SU-DHL-6 (cell line): ENCODE results near the gene CPED1.

Source experiments
- H2AFZ ChIP-seq: fragments of 200-600 bp; sonication (generic); 2 replicates; pipeline ENCODE4 v1.6.1; 2014; ENCODE audit warnings: low read depth, mild to moderate bottlenecking, moderate library complexity, mixed read lengths, antibody characterized with exemption, low read length; ENCODE audit not compliant: severe bottlenecking
- H3F3A ChIP-seq: fragments of 200-600 bp; shearing (Covaris generic); 2 replicates; pipeline ENCODE4 v1.6.0; 2016; ENCODE audit warnings: antibody characterized with exemption, mild to moderate bottlenecking; ENCODE audit not compliant: insufficient read depth
- H3K27ac ChIP-seq: fragments of 200-600 bp; sonication (generic); 2 replicates; pipeline ENCODE4 v1.5.1; 2016; ENCODE audit warnings: low read depth, mild to moderate bottlenecking, low read length, moderate library complexity, mixed read lengths
- H3K27me3 ChIP-seq: fragments of 200-600 bp; sonication (generic), shearing (Covaris generic); 2 replicates; pipeline ENCODE4 v1.6.0; 2014; ENCODE audit warnings: mild to moderate bottlenecking, low read length
- H3K36me3 ChIP-seq: fragments of 200-600 bp; sonication (generic); 2 replicates; pipeline ENCODE4 v1.6.1; 2014; ENCODE audit warnings: mild to moderate bottlenecking, low read length, mixed read lengths
- H3K4me2 ChIP-seq: fragments of 300-600, 200-600 bp; shearing (Covaris generic), sonication (generic); 2 replicates; pipeline ENCODE4 v1.6.0; 2014; ENCODE audit warnings: low read length, low read depth, mild to moderate bottlenecking; ENCODE audit not compliant: poor library complexity, severe bottlenecking
- H3K4me3 ChIP-seq: fragments of 200-600 bp; sonication (generic); 2 replicates; pipeline ENCODE4 v1.5.1; 2014; ENCODE audit warnings: antibody characterized with exemption, low read length, mild to moderate bottlenecking, mixed read lengths; ENCODE audit not compliant: insufficient read depth, poor library complexity, severe bottlenecking
- H3K79me2 ChIP-seq: fragments of 200-600 bp; sonication (generic); 2 replicates; pipeline ENCODE4 v1.6.1; 2014; ENCODE audit warnings: mild to moderate bottlenecking, low read length, moderate library complexity; ENCODE audit not compliant: insufficient read depth
- H3K9ac ChIP-seq: fragments of 200-600 bp; sonication (generic); 2 replicates; pipeline ENCODE4 v1.7.0; 2014; ENCODE audit warnings: mild to moderate bottlenecking, low read length
- H3K9me2 ChIP-seq: fragments of 200-600 bp; sonication (generic); replicated peaks from 2 replicates; pipeline ENCODE4 v1.6.1; 2014; ENCODE audit warnings: low read length; ENCODE audit not compliant: insufficient read depth
- H3K9me3 ChIP-seq: fragments of 200-600 bp; sonication (generic); 2 replicates; pipeline ENCODE4 v1.6.1; 2014; ENCODE audit warnings: low read length, mixed read lengths; ENCODE audit not compliant: insufficient read depth
- H4K20me1 ChIP-seq: fragments of 200-600 bp; sonication (generic); 2 replicates; pipeline ENCODE4 v1.6.1; 2014; ENCODE audit warnings: low read depth, mild to moderate bottlenecking, antibody characterized with exemption, low read length, moderate library complexity, mixed read lengths
- EZH2phosphoT487 ChIP-seq: fragments of 200-600 bp; sonication (generic), shearing (Covaris generic); conservative IDR thresholded peaks from 2 replicates; pipeline ENCODE4 v1.6.1; 2018; ENCODE audit warnings: mild to moderate bottlenecking, antibody characterized with exemption, low read length, moderate library complexity, mixed read lengths
- TF ChIP-seq, protein P1 (sequence below): fragments of 200-600 bp; sonication (generic); IDR thresholded peaks from one replicate; pipeline ENCODE4 v1.5.1; 2017; ENCODE audit warnings: antibody characterized with exemption, mild to moderate bottlenecking, low read length, moderate library complexity; ENCODE audit not compliant: insufficient read depth, poor library complexity, severe bottlenecking

The CPED1 gene

DNA sequence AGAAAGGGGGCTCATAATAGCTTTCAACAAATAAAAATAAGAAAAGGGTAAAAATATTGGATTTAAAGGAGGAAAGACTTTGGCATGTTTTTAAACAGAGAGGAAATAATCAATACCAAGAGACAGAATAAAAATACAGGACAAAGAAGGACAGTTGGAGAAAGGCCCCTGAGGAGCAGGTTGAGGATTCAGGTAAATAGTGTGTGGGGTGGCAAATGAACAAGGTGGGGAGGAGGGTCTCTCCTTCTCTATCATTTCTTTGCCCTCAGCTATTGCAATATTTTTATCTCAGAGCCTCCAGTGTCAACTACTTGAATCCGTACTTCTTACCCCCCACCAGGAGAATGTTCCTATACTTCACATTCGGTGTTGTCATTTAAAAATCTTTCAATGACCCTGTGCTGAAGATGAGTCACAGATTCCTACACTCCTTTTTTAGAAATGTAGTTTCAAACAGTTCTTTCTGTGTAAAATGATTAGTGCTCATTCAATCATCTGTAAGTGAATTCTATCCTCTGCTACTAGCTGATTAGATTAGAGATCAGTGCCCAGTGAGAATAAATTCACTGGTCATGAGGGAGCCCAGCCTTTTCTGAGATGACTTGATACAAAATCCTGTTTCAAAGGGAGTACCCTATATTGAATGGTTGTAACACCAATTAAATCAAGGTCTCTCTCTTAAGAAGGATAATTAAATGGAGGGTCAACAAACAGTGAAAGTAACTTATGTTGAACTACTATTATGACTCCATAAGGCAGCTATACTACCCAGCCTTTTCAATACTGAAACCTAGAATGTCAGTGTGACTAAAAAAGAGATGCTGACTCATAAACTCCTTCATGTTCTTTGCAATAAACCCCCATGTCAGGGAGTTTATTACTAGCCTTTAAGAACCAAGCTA, 289.9 kb downstream of the CPED1 start:
- H3K4me2 ChIP-seq = no peak overlapping the region

DNA sequence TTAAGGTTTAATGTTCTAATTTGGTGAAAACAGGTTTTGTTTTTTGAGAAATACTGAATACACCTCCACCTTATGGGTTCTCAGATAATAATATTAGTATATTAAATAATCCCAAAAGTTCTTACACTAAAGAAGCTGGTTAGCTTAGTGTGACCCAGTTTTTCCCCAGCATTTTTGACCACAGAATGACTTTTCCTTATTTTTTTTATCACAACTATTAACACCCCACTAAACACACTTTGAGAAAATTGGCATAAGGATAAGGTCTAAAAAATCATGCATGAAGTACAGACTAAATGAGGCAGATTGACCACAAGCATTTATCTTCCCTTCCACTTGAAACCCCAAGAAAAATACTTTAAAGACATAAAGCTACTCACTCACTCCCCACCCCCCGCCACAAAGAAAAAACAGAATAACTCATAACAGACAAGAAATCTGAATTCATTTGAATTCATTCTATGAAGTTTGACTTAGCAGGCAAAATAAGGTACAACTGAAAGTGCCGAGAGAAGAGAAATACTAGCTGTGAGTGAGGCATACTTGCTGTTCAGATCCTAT, 290.6 kb downstream of the CPED1 start:
- TF ChIP-seq, protein P1, sequence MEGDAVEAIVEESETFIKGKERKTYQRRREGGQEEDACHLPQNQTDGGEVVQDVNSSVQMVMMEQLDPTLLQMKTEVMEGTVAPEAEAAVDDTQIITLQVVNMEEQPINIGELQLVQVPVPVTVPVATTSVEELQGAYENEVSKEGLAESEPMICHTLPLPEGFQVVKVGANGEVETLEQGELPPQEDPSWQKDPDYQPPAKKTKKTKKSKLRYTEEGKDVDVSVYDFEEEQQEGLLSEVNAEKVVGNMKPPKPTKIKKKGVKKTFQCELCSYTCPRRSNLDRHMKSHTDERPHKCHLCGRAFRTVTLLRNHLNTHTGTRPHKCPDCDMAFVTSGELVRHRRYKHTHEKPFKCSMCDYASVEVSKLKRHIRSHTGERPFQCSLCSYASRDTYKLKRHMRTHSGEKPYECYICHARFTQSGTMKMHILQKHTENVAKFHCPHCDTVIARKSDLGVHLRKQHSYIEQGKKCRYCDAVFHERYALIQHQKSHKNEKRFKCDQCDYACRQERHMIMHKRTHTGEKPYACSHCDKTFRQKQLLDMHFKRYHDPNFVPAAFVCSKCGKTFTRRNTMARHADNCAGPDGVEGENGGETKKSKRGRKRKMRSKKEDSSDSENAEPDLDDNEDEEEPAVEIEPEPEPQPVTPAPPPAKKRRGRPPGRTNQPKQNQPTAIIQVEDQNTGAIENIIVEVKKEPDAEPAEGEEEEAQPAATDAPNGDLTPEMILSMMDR = no peak
- H3K9ac ChIP-seq = no peak overlapping the region
- no peaks in the 10 kb centered on the region for H3K9me2 ChIP-seq
- H4K20me1 ChIP-seq = no peaks in the 10 kb centered on the region
- no peaks in the 10 kb centered on the region for H3K9me3 ChIP-seq
- no peak overlapping the region for H3K4me3 ChIP-seq
- no peaks in the 10 kb centered on the region for H3K36me3 ChIP-seq
- H2AFZ ChIP-seq = no peak overlapping the region
- H3K79me2 ChIP-seq = no peaks in the 10 kb centered on the region
- H3F3A ChIP-seq = no peaks in the 10 kb centered on the region
- H3K27ac ChIP-seq = no peak overlapping the region
- no peak overlapping the region for H3K4me2 ChIP-seq
- no peaks in the 10 kb centered on the region for H3K27me3 ChIP-seq

More for the DNA sequence above, 289.9 kb downstream of the CPED1 start:
- Histone ChIP-seq H3K27ac (no peak overlapping the region), H4K20me1 (no peaks in the 10 kb centered on the region), H3K27me3 (no peaks in the 10 kb centered on the region), H3K9me3 (no peaks in the 10 kb centered on the region), H3K9ac (no peak overlapping the region), H3K4me3 (no peak overlapping the region), H3K36me3 (no peaks in the 10 kb centered on the region), H3F3A (no peaks in the 10 kb centered on the region), H2AFZ (no peak overlapping the region), H3K9me2 (no peaks in the 10 kb centered on the region), H3K79me2 (no peaks in the 10 kb centered on the region)
- TF ChIP-seq, protein P1 = no peak
- TF ChIP-seq EZH2phosphoT487 = no peak

DNA sequence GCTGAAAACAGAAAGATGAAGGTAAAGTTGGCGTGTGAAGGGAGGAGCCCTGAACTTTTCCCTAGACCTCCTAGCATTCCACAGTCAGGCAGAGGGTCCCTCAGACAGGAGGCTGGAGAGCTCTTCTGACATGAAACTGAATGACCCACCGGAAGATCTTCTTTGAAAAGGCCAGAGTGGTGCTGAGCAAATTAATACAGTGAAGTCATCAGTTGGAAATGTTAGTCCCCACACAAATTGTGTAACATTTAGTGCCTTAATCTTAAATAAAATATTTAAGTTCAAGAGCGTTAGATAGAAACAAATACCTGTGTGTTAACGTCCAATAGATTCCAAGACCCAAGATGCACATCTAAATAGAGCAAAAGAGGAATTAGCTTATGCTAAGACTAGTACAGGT, 291.3 kb downstream of the CPED1 start:
- Histone ChIP-seq H3K4me2 (no peak overlapping the region), H3K4me3 (no peak overlapping the region)

More for the DNA sequence above, 291.3 kb downstream of the CPED1 start:
- Histone ChIP-seq H3K36me3 (no peaks in the 10 kb centered on the region), H3K79me2 (no peaks in the 10 kb centered on the region), H3F3A (no peaks in the 10 kb centered on the region), H2AFZ (no peak overlapping the region), H3K9me3 (no peaks in the 10 kb centered on the region), H4K20me1 (no peaks in the 10 kb centered on the region), H3K9me2 (no peaks in the 10 kb centered on the region), H3K9ac (no peak overlapping the region), H3K27ac (no peak overlapping the region), H3K27me3 (no peaks in the 10 kb centered on the region)
- TF ChIP-seq, protein P1 = no peak
- no peak for TF ChIP-seq EZH2phosphoT487
